ENCODE measurements around the gene HSPG2.
"Not testable (repeated sequence)": the region's sequence is repeated elsewhere in the genome, so short reads cannot be mapped to it uniquely, and the experiment has no call there.

HSPG2 gene

DNA sequence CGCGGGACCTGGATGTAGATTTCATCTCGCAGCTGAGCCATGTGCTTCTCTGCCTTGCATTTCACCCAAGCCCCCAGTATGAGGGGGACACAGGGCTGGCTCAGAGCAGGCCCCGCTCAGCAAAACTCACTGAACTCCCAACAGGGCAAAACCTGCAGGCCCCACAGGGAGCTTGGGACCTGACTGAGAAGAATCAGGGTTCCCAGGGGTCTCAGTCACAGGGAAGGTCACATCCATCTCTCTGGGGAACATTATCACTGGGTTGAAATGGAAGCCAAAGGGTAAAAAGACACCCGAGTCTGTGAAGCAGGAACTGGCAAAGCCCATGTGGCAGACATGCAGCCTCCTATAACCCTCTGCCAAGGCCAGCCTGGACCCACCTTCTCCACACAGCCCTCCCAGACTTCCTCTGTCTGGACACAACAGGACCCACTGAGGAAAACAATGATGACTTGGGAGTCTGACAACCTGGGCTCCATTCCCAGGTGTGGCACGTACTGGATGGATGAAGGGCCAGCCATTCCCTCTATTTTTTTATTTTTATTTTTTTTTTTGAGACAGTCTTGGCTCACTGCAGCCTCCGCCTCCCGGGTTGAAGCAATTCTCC is 11.7 kb downstream of the HSPG2 start:
- H3K4me3 ChIP-seq, result no peak overlapping the region
- no peaks in the 10 kb centered on the region for H3K9me3 ChIP-seq
- no peak for DNase-seq
- peaks cover 0 to 5% (median 0%) of the 10 kb centered on the region in 3 donors for H3K36me3 ChIP-seq
- H3K4me1 ChIP-seq, result peaks cover 16 to 100% (median 88%) of the 10 kb centered on the region in 4 donors
- TF ChIP-seq, protein P1, sequence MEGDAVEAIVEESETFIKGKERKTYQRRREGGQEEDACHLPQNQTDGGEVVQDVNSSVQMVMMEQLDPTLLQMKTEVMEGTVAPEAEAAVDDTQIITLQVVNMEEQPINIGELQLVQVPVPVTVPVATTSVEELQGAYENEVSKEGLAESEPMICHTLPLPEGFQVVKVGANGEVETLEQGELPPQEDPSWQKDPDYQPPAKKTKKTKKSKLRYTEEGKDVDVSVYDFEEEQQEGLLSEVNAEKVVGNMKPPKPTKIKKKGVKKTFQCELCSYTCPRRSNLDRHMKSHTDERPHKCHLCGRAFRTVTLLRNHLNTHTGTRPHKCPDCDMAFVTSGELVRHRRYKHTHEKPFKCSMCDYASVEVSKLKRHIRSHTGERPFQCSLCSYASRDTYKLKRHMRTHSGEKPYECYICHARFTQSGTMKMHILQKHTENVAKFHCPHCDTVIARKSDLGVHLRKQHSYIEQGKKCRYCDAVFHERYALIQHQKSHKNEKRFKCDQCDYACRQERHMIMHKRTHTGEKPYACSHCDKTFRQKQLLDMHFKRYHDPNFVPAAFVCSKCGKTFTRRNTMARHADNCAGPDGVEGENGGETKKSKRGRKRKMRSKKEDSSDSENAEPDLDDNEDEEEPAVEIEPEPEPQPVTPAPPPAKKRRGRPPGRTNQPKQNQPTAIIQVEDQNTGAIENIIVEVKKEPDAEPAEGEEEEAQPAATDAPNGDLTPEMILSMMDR (IDR thresholded peaks at IDR 0.05), result no peak
- intact Hi-C loops (cut with DNase I; ENCODE audit: low total_unique reads), result no loop called here
- H3K27ac ChIP-seq, result peak overlapping the region; percentile 96 to 97
- H3K27me3 ChIP-seq, result no peaks in the 10 kb centered on the region

DNA sequence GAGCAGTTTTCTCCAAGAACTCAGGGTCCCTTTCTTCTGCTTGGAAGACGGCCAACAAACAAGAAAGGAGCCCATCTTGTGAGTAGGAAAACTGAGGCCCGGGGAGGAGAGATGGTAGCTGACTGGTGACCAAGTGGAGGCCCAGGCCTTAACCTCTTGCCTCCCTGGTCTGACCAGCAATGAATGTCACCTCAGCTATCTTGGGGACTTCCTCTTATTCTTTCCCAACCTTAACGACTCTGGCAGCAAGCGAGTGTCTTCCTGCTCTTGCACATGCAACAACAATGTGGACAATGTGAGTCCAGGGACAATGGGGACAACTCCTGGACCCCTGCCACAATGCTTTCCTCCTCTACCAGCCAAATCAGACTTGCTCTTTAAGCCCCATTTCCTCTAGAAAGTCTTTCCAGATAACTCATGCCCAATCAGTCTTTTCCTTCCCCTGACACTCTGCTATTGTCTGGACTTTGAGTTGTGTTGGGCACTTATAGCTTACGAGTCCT is 12.6 kb downstream of the HSPG2 start:
- H3K36me3 ChIP-seq, result peaks cover 0 to 5% (median 0%) of the 10 kb centered on the region in 3 donors
- H3K9me3 ChIP-seq, result no peaks in the 10 kb centered on the region
- no peak overlapping the region for H3K4me3 ChIP-seq
- peak in 1 of 2 donors; percentile 71 for DNase-seq
- H3K27me3 ChIP-seq, result no peaks in the 10 kb centered on the region
- TF ChIP-seq, protein P1 (IDR thresholded peaks at IDR 0.05), result no peak
- H3K4me1 ChIP-seq, result peaks cover 16 to 100% (median 88%) of the 10 kb centered on the region in 4 donors
- peak overlapping the region; percentile 96 to 97 for H3K27ac ChIP-seq
- intact Hi-C loops (cut with DNase I; ENCODE audit: low total_unique reads), result no loop called here

DNA sequence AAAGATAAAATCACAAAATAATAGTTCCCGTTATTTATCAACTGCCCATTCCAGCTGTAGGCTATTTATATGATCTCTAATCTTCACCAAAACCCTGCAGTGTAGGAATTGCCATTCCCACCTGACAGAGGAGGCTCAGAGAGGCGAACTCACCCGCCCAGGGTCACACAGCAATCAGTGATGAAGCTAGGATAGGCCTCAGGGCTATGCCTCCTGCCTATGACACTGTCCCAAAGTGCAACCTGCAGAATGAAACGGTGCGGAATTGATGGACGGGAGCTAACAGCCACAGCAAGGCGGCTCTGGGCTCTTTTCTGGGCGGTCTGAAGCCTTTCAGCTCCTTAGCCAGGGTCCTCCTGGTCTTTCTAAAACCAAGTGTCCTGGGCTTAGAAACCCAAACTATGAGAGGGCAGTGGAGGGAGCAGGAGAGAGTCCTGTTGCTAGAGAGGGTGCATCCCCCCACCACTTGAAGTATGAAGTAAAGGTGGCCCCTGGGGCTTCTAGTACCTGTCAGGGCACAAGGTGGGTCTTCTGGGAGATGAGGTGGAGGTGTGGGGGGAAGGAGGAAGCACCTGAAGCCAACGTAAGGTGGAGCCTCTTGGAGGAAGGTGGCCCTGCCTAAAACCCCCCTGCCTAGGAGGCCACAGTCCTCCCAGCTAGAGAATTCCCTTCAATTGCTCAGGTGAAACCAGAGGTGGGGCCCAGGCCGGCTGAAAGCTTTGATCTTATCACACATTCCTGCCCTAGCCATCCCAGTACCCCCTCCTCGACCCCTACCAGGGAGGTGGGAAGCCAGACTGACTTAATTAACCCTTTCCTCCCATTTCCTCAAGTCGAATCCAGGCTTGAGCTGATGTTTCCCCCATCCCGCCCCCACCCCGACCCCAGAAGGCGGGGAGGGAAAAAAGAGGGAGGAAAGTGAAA is 14.8 kb downstream of the HSPG2 start:
- H3K36me3 ChIP-seq, result peaks cover 0 to 4% (median 0%) of the 10 kb centered on the region in 3 donors
- DNase-seq, result no peak
- TF ChIP-seq, protein P1 (IDR thresholded peaks at IDR 0.05), result no peak
- no peaks in the 10 kb centered on the region for H3K27me3 ChIP-seq
- H3K27ac ChIP-seq, result peak overlapping the region; percentile 96 to 97
- intact Hi-C loops (cut with DNase I; ENCODE audit: low total_unique reads), result no loop called here
- peaks cover 15 to 100% (median 90%) of the 10 kb centered on the region in 4 donors for H3K4me1 ChIP-seq
- no peak overlapping the region for H3K4me3 ChIP-seq
- H3K9me3 ChIP-seq, result no peaks in the 10 kb centered on the region

DNA sequence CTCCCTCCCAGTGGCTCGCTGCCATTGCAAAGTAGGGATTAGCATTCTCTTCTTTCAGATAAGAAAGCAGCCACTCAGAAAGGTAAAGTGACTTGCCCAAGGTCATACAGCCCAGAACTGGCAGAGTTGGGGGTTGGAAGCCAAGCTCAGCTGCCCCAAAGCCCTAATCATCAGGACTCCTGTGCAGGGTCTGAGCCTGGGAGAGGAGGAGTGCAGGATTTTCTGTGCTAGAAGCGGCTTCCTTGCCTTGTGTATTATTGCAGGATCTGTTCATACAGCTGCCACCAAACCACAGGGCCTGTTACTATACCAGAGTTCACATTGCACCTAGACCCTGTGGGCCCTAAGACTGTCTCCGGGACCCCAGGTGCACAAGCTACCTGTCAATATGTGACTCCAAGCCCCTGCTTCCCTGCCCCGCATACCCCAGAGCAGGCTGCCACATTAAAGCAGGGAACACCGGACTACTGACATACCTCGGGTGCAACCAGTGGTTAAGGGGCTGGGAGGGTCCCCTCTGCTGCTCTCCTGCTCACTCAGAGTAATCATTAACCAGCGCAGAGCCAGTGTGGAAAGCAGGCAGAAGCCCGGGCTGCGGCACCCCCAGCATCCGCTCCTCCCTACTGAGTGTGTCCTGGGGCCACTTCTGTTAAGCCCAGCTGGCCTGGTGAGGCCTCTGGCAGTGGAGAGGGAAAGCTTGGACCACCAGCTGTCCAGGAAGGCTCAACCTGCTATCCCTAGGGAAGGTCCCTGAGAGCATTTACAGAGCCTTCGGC is 15.8 kb downstream of the HSPG2 start:
- TF ChIP-seq, protein P1 (IDR thresholded peaks at IDR 0.05), result no peak
- H3K9me3 ChIP-seq, result no peaks in the 10 kb centered on the region
- DNase-seq, result no peak
- peaks cover 0 to 4% (median 4%) of the 10 kb centered on the region in 3 donors for H3K36me3 ChIP-seq
- H3K4me3 ChIP-seq, result no peak overlapping the region
- H3K27ac ChIP-seq, result peak overlapping the region; percentile 96 to 97
- intact Hi-C loops (cut with DNase I; ENCODE audit: low total_unique reads), result no loop called here
- no peaks in the 10 kb centered on the region for H3K27me3 ChIP-seq
- peaks cover 10 to 100% (median 87%) of the 10 kb centered on the region in 4 donors for H3K4me1 ChIP-seq

DNA sequence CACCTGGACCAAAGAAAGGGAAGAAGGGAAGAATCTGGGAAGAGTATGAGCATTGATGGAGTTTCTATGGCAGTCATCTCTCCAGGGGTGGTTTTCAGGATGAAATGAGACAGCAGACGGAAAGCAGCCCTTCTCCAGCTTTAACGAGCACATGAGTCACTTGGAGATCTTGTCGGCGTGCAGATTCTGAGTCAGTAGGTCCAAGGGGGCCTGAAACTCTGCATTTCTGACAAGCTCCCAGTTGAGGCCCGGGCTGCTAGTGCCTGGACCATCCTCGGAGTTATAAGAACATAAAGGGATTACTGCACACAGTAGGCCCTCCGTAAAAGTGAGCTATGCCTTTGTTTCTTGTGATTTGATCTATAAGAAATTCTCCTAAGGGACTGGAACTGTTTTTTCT is 17.6 kb downstream of the HSPG2 start:
- intact Hi-C loops (cut with DNase I; ENCODE audit: low total_unique reads), result no loop called here
- TF ChIP-seq, protein P1 (IDR thresholded peaks at IDR 0.05), result no peak
- Histone ChIP-seq H3K4me3 (no peak overlapping the region), H3K36me3 (peaks cover 0 to 4% (median 4%) of the 10 kb centered on the region in 3 donors), H3K9me3 (no peaks in the 10 kb centered on the region), H3K4me1 (peaks cover 0 to 100% (median 87%) of the 10 kb centered on the region in 4 donors), H3K27ac (peak overlapping the region; percentile 96 to 97), H3K27me3 (no peaks in the 10 kb centered on the region)
- no peak for DNase-seq

DNA sequence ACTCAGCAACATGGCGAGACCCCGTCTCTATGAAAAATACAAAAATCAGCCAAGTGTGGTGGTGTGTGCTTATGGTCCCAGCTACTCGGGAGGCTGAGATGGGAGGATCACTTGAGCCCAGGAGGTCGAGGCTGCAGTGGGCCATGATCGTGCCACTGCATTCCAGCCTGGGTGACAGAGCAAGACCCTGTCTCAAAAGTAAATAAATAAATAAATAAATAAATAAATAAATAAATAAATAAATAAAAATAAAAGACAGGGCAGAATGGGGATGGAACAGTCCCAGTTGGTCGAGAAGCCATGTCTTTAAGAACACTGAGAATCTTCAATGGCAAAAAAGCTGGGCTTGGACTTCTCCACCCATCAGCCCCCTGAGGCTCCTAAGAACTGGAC is 19.9 kb downstream of the HSPG2 start:
- H3K9me3 ChIP-seq; H3K4me3 ChIP-seq; H3K27me3 ChIP-seq; H3K36me3 ChIP-seq; DNase-seq; intact Hi-C loops (cut with DNase I; ENCODE audit: low total_unique reads): not testable (repeated sequence)
- H3K4me1 ChIP-seq, result peaks cover 8 to 100% (median 87%) of the 10 kb centered on the region in 4 donors
- peak overlapping the region; percentile 96 to 97 for H3K27ac ChIP-seq

Measured in tibial artery (tissue), 4 donors.